HEK293 (cell line): ENCODE results near the gene DIP2A.
A peak's percentile ranks its signal among the peaks of the same experiment; 100 is the strongest.

Experiments used
- CTCF ChIA-PET: fragments of 350-600 bp; formaldehyde crosslinking; extraction: SDS; loops from one replicate; lab custom pipeline; 2021; ENCODE audit warnings: antibody characterized with exemption; lab: Yijun Ruan, JAX
- POLR2A ChIA-PET: fragments of 300-600 bp; formaldehyde crosslinking; extraction: SDS; loops from one replicate; lab custom pipeline; 2020; ENCODE audit warnings: antibody characterized with exemption, inconsistent platforms; lab: Yijun Ruan, JAX
- H3K27ac ChIP-seq: fragments of 200-500 bp; sonication (Bioruptor generic); 2 replicates; pipeline ENCODE4 v1.5.1; 2014; ENCODE audit warnings: low read depth, low read length, control low read depth, inconsistent platforms; ENCODE audit errors: extremely low read depth
- H3K36me3 ChIP-seq, 2 experiments: fragments of 200-500 bp in 1 of 2; sonication (Bioruptor generic) in 1 of 2; 1 replicate in 1 of 2; 2 replicates in 1 of 2; pipeline ENCODE4 v1.5.1; 2014 to 2017; ENCODE audit warnings: inconsistent platforms in 2 of 2, low read length in 2 of 2; ENCODE audit not compliant: control insufficient read depth in 2 of 2, insufficient read depth in 1 of 2
- H3K4me1 ChIP-seq: fragments of 200-500 bp; sonication (Bioruptor generic); 2 replicates; pipeline ENCODE4 v1.5.1; 2014; ENCODE audit warnings: mild to moderate bottlenecking, low read length, inconsistent platforms; ENCODE audit not compliant: control insufficient read depth, insufficient read depth
- H3K4me3 ChIP-seq: 2 replicates; pipeline ENCODE4 v1.5.1; 2011; ENCODE audit warnings: low read depth, mild to moderate bottlenecking, control low read depth, low read length, moderate library complexity
- H3K9me3 ChIP-seq: fragments of 200-500 bp; sonication (Bioruptor generic); 2 replicates; pipeline ENCODE4 v1.5.1; 2014; ENCODE audit warnings: low read depth, low read length, inconsistent platforms; ENCODE audit not compliant: control insufficient read depth, insufficient read depth
- EGR2 ChIP-seq: fragments of 450-650 bp; formaldehyde crosslinking; IDR thresholded peaks from 2 replicates; pipeline ENCODE4 v1.5.1; 2016; ENCODE audit warnings: low read depth, missing biosample characterization, missing genetic modification characterization
- KLF1 ChIP-seq: fragments of 450-650 bp; formaldehyde crosslinking; IDR thresholded peaks from 2 replicates; pipeline ENCODE4 v1.5.1; 2016; ENCODE audit warnings: missing biosample characterization, missing genetic modification characterization
- KLF8 ChIP-seq: fragments of 450-650 bp; formaldehyde crosslinking; IDR thresholded peaks from 2 replicates; pipeline ENCODE4 v1.5.1; 2016; ENCODE audit warnings: missing biosample characterization, missing genetic modification characterization
- MZF1 ChIP-seq: fragments of 450-650 bp; formaldehyde crosslinking; IDR thresholded peaks from 2 replicates; pipeline ENCODE4 v1.5.1; 2017; ENCODE audit warnings: missing biosample characterization, missing genetic modification characterization, borderline replicate concordance
- OSR2 ChIP-seq: fragments of 450-650 bp; formaldehyde crosslinking; IDR thresholded peaks from 2 replicates; pipeline ENCODE4 v1.5.1; 2016; ENCODE audit warnings: missing biosample characterization, missing genetic modification characterization
- PRDM10 ChIP-seq: fragments of 450-650 bp; formaldehyde crosslinking; IDR thresholded peaks from 2 replicates; pipeline ENCODE4 v1.5.1; 2016; ENCODE audit warnings: missing biosample characterization, missing genetic modification characterization
- PRDM6 ChIP-seq: fragments of 450-650 bp; formaldehyde crosslinking; IDR thresholded peaks from 2 replicates; pipeline ENCODE4 v1.5.1; 2017; ENCODE audit warnings: missing biosample characterization, missing genetic modification characterization
- SP3 ChIP-seq: fragments of 450-650 bp; formaldehyde crosslinking; IDR thresholded peaks from 2 replicates; pipeline ENCODE4 v1.5.1; 2016; ENCODE audit warnings: missing biosample characterization, missing genetic modification characterization
- ZNF341 ChIP-seq: fragments of 450-650 bp; formaldehyde crosslinking; IDR thresholded peaks from 2 replicates; pipeline ENCODE4; 2016; ENCODE audit warnings: low read depth, missing biosample characterization, missing genetic modification characterization
- ZNF548 ChIP-seq: fragments of 450-650 bp; formaldehyde crosslinking; IDR thresholded peaks from 2 replicates; pipeline ENCODE4 v1.5.1; 2016; ENCODE audit warnings: missing biosample characterization, missing genetic modification characterization
- ZNF600 ChIP-seq: fragments of 450-650 bp; formaldehyde crosslinking; IDR thresholded peaks from 2 replicates; pipeline ENCODE4 v1.5.1; 2016; ENCODE audit warnings: missing biosample characterization, missing genetic modification characterization
- ZNF747 ChIP-seq: fragments of 450-650 bp; formaldehyde crosslinking; IDR thresholded peaks from 2 replicates; pipeline ENCODE4 v1.5.1; 2016; ENCODE audit warnings: missing biosample characterization, missing genetic modification characterization
- TF ChIP-seq, protein P1 (sequence below): fragments of 450-650 bp; formaldehyde crosslinking; IDR thresholded peaks from 2 replicates; pipeline ENCODE4 v1.5.1; 2017; ENCODE audit warnings: missing biosample characterization, missing genetic modification characterization
- TF ChIP-seq, protein P2 (sequence below): fragments of 450-650 bp; IDR thresholded peaks from 2 replicates; pipeline ENCODE4 v1.5.1; 2018; ENCODE audit warnings: missing biosample characterization, mild to moderate bottlenecking, missing genetic modification characterization

The DIP2A gene

GRCh38 chr21:46483300-46484295, 24.9 kb downstream of the DIP2A start:
- H3K27ac ChIP-seq = no peak overlapping the region; the same call in 1 of the 2 replicates
- peaks cover 8 to 15% of the 10 kb centered on the region in 2 experiments for H3K36me3 ChIP-seq
- H3K4me1 ChIP-seq = peaks cover 23% of the 10 kb centered on the region
- POLR2A ChIA-PET = interaction anchor here (0.7 kb wide), 2 partner anchors 11 to 159 kb away, joined by 3 read pairs; no protein-coding TSS in a partner anchor
- no peak overlapping the region for H3K4me3 ChIP-seq
- no peaks in the 10 kb centered on the region for H3K9me3 ChIP-seq
- peak; percentile 87 for TF ChIP-seq ZNF600 (tag by site-specific recombination)
- TF ChIP-seq KLF1 (tag by site-specific recombination) = peak; percentile 64
- TF ChIP-seq, protein P1, sequence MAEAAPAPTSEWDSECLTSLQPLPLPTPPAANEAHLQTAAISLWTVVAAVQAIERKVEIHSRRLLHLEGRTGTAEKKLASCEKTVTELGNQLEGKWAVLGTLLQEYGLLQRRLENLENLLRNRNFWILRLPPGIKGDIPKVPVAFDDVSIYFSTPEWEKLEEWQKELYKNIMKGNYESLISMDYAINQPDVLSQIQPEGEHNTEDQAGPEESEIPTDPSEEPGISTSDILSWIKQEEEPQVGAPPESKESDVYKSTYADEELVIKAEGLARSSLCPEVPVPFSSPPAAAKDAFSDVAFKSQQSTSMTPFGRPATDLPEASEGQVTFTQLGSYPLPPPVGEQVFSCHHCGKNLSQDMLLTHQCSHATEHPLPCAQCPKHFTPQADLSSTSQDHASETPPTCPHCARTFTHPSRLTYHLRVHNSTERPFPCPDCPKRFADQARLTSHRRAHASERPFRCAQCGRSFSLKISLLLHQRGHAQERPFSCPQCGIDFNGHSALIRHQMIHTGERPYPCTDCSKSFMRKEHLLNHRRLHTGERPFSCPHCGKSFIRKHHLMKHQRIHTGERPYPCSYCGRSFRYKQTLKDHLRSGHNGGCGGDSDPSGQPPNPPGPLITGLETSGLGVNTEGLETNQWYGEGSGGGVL (tag by site-specific recombination) = no peak
- peak; percentile 16; the same call in 1 of the 2 replicates for TF ChIP-seq OSR2 (tag by site-specific recombination)
- TF ChIP-seq SP3 (tag by site-specific recombination) = peak; percentile 16; the same call in 1 of the 2 replicates
- TF ChIP-seq ZNF548 (tag by site-specific recombination) = no peak
- TF ChIP-seq ZNF747 (tag by site-specific recombination) = no peak
- 0 out of 2 replicates have a peak, but pooled peaks have one; percentile 19 for TF ChIP-seq KLF8 (tag by site-specific recombination)
- TF ChIP-seq EGR2 = peak; percentile 40; the same call in 1 of the 2 replicates
- peak; percentile 52; the same call in 1 of the 2 replicates for TF ChIP-seq PRDM10 (tag by site-specific recombination)
- TF ChIP-seq MZF1 (tag by site-specific recombination) = peak; percentile 39; the same call in 1 of the 2 replicates
- peak; percentile 84 for TF ChIP-seq ZNF341 (tag by site-specific recombination)
- TF ChIP-seq, protein P2, sequence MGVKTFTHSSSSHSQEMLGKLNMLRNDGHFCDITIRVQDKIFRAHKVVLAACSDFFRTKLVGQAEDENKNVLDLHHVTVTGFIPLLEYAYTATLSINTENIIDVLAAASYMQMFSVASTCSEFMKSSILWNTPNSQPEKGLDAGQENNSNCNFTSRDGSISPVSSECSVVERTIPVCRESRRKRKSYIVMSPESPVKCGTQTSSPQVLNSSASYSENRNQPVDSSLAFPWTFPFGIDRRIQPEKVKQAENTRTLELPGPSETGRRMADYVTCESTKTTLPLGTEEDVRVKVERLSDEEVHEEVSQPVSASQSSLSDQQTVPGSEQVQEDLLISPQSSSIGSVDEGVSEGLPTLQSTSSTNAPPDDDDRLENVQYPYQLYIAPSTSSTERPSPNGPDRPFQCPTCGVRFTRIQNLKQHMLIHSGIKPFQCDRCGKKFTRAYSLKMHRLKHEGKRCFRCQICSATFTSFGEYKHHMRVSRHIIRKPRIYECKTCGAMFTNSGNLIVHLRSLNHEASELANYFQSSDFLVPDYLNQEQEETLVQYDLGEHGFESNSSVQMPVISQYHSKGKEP (tag by site-specific recombination) = peak; percentile 93
- peak; percentile 45; the same call in 1 of the 2 replicates for TF ChIP-seq PRDM6 (tag by site-specific recombination)
- CTCF ChIA-PET = no interaction called here
